IPS-NIHi7 (cell line): Measurements from ENCODE around the gene PRRC1.
A peak's percentile ranks its signal among the peaks of the same experiment; 100 is the strongest.
"Not testable (repeated sequence)": the region's sequence is repeated elsewhere in the genome, so short reads cannot be mapped to it uniquely, and the experiment has no call there.

Experiments used
- DNase-seq: peaks from one replicate; pipeline ENCODE4 v3.0.0; 2012; ENCODE audit warnings: mixed read lengths; ENCODE audit errors: extremely low spot score

The PRRC1 gene

DNA sequence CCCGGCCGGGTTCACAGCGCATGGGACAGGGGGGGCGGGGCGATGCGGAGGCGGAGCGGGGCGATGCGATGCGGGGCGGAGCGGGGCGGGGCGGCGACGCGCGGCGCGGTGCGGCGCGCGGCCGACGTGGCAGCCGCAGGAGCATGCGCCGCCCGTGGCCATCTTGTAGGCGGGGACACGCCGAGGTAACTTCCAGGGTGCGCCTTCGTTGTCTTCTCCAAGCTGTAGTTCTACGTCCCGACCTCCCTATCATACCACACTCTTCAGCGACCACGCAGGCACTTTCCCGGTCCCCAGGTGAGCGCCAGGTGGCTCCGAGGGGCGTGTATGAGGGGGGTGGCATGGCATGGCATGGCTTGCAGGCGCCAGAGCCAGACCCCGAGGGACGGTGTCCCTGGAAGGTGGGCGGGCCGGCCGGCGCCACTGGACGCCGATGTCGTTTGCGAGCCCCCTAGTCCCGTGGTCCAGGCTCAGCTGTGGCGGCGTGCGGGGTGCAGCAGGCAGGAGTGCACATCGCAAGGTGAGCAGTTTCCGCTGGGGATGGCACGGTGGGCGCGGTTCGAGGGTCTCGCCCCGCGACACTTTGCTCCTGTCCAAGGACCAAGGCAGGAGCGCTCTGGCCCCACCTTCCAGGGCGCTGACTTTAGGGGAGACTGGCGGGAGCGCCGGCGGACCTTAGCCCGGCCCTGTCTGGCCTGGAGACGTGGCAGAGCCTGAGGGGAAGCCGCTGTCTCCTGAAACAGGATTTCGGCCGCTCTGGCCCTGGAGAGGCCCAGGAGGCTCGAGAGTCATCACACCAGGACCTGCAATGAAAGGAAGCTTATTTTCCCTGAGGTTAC lies at the start of gene PRRC1:
Gene PRRC1 (plus strand): TSS at position 161 of the 839 bp plus-strand sequence. CDS start 5,840 bp downstream, outside the sequence.
- DNase-seq: peak; percentile 91

DNA sequence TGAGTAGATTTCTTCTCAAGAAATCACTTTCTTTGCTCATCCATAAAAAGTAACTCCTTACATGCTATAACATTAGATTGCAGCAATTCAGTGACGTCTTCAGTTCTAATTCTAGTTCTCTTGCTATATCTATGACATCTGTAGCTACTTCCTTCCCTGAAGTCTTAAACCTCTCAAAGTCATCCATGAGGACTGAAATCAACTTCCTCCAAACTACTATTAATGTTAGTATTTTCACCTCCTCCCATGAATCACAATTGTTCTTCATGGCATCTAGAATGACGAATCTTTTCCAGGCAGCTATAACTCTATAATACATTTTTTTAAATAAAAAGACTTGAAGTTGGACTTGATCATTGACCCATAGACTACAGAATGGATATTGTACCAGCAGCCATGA lies 46.2 kb upstream of the PRRC1 start:
- DNase-seq: no peak

DNA sequence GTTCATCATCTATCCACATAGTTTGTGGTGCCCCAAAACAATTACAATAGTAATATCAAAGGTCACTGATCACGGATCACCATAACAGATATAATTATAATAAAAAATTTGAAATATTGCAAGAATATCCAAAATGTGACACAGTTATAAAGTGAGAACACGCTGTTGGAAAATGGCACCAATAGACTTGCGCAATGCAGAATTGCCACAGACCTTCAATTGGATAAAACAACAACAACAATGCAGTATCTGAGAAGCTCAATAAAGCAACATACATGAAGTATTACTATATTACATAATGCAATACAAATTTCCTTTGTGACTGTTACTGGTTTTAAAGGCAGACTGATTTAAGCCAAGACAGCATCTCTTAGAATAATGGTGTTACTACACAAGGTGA lies 44.7 kb upstream of the PRRC1 start:
- no peak for DNase-seq

DNA sequence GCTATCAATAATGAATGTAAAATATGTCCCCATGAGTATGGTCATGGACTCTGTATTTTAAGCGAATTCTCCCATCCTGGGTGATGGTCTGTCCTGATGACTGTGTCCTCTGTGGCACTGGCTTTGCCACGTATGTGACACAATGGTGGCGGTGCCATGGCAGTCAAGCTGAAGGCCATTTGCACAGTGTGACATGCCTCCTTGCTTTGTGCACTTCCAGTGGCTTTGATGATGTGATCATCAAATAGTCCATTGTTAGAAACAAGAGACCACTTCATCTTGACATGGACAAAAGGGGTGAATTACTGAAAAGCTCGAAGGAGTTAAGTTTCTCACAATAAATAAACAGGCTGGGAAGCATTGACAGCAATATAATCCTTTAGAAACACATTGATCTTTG lies 31.0 kb upstream of the PRRC1 start:
- no peak for DNase-seq

DNA sequence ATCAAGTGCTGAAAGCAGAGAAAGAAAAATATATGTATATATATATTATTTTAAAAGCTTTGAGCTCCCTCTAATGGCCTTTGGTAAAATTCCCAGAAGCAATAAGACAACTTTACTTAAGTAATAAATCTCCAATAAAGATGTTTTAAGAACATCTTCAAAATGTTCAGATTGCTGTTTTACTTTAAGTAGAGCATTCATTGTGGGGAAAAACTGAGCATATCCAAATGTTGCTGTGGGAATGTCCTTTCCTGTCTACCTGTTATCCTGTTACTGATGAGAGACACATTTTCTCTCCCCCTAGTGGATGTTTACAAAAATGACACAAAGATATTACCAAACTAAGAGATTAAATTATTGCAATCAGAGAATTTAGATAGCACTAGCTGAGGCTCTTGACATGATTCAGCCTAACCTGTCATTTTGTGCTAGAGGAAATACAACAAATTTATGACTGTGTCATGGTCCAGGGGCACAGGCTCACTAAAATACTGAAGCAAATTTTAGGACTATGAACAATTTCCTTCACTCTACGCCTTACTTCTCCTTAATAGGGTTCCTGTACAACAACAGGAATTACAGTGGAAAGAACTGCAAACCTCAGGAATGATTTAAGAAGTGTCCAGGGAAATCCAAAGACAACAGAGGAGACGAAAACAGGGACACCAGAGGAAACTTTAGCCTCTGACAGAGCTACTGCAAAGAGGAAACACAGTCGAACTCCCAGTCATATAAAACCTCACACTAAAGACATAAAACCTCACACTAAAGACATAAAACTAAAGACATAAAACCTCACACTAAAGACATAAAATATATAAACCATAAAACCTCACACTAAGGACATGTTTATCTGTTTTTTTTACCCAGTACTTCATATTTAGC lies 24.3 kb upstream of the PRRC1 start:
- peak; percentile 21 for DNase-seq

DNA sequence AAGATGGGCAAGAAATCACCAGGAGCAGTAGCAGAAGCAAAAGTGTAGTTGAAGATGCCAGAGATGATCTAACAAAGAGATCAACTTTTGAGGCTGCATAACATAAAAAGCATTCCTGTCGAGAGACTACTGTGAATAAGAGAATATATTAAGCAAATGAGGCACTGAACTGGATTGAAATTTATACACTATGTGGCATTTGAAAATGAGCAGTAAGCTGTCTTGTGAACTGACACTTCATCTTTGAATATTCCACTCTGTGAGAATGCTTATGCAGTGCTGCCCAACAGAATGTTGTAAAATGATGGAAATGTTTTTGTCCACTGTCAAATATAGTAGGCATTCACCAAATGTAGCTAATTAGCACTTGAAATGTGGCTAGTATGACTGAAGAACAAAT lies 18.9 kb upstream of the PRRC1 start:
- no peak for DNase-seq

DNA sequence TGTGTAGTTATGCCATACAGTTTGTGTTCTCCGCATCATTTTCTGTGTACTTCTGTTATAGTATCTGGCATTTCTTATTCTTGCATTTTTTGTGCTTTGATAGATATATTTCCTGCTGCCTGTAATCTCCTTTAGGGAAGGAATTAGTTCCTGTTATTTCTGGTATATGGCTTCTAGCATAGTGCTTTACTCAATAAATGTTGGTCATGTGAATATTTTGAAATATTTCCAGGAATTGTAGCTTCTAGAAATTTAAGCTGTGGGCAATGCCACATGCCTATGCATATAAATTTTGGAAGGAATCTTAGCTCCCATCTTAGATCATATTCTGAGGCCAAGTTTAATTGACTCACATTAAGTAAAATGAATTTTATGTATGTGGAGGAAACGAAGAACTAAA lies 11.5 kb upstream of the PRRC1 start:
- no peak for DNase-seq

DNA sequence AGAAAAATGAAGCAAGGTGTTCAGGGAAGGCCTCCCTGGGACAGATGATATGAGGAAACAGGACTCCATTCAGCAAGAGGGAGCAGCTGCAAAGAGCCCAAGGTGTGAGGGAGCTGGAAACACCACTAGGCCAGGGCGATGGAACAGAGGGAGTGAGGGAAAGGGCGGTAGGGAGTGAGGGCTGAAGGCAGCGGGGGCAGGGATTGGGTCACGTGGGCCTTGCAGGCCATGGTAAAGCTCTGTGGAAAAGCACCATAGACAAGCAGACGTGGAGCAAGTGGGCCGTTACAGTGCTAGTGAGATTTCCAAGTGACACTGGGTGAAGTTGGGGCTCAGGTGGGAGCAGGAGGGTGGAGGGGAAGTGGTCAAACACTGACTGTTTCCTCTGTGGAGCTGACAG lies 10.8 kb upstream of the PRRC1 start:
- peak; percentile 23 for DNase-seq

DNA sequence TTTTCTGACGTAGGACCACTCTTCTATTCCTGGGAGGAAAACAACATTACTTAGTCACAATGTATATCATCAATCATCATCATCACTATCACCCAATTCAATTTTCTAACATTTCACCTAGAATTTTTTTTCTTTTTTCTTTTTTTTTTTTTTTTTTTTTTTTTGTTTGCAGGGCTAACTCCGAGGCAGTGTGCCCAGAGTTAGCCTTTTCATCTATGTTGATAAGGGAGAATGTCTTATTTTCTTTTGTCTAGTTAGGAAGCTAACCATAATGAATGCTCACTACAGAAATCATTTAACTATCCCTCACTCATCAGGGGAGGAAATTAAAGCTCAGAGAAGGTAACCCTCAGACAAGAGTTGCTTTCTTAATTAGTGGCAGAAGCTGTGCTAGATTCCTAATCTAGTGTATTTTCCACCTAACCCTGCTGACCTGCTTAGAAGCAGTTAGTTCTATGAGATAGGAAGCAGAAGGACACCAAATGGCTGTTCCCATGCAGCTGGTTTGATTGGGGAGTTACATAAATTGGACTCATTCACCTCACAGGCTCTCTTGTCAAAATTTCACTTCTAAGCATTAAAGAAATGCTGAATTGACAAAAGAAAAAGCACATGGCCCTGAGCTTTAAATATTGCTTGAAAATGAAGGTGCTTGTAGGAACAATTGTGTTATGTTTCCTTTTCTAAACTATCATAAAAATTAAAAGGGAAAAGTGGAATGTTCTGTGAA lies 8.6 kb upstream of the PRRC1 start:
- DNase-seq: no peak

DNA sequence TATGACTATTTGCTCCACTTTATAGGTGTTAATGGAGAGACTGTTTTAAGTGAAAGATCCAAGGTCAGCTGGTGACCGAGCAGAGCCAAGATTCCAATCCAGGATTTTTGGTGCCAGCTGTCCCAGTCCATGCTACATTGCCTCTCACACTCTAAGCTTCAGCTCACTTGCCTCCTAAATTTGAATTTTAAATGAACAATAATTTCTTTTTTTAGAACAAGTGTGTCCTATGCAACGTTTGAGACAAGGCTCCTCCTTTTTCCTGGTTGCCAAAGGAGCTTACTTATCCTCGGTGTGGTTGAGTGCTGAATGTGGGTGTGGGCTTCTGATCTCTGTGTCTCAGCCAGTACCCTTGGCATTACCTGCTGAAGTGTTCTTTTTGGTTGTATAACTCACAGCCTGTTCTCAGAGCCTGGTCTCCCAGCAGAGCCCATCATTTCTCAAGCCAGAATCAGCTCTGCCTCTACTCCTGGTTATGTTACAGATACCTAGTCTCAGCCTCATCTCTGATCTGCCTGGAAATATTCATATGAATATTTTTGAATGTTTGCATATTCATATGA lies 4.0 kb upstream of the PRRC1 start:
- DNase-seq: no peak

DNA sequence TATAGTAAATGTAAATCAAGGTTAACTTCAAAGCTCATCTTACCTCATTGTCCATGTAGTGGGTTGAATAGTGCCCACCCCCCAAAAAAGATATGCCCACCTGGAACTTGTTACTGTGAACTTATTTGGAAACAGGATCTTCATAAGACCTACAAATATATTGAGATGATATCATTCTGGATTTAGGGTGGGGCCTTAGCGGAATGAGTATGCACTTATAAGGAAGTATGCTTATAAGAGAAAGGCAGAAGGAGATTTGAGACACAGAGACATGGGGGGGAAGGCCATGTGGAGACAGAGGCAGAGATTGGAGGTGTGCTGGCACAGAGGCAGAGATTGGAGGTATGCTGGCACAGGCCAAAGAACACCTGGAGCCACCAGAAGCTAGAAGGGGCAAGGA lies 2.6 kb upstream of the PRRC1 start:
- no peak for DNase-seq

DNA sequence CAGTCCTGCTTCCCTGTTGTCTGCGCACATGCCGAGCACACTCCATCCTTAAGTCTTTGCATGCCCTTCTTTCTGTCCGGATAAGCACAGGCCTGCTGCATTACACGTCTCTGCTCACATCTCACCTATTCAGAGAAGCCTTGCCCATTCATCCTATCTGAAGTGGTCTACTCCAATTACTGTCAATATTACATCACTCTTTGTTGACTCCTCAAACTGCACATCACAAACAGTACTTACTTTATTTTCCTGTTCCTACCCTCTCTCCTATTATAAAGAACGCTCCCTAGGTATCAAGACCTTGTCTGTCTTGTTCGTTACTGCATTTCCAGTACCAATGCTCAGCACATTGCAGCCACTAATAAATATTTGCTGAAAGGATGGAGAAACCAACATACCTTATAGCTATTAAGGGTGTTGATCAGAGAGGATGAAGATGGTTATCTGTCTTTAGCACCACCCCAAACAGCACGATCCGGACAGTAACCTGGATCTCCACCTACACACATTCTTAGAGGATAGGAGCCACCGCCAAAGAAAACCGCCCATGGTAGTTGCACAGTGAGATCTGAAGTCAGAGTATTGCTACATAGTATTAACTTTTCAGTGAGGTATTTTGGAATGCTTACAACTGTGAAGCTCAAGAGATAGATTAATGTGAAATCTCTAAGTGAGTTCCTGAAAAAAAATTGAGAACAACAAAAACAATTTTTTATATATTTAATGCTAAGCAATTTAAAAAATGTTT lies 1.6 kb upstream of the PRRC1 start:
- no peak for DNase-seq

DNA sequence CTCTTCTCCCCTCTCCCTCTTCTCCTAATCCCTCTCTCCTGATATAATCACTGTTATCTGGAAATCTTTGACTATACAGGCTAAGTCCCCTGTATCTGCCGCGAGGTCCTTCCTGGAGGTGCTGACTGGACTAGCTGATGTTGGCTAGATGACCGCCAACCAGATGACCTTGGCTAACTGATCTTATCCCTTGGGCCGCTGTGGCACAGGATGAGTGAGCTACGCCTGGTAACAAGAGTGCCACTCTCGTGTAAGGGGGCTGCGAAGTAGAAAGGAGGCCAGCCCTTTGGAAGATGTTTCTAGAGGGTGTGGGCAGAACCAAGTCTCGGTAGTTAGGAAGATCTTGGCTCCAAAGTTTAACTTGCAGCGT lies 345 bp upstream of the PRRC1 start:
- DNase-seq: no peak

DNA sequence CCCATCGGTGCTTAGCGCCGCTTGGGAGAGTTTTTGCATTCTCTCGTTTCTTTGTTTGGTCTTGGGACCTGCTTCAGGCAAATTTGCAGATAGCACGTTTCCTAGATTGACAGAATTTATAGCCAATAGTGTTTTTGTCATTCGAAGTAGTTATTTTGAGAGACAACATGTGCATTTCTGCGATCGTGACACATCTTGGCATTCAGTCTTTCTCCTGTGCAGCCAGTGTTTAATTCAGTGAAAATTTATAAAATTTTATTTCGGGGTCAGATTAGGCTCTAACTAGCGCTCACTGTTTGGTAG lies 830 bp downstream of the PRRC1 start:
- DNase-seq: no peak

DNA sequence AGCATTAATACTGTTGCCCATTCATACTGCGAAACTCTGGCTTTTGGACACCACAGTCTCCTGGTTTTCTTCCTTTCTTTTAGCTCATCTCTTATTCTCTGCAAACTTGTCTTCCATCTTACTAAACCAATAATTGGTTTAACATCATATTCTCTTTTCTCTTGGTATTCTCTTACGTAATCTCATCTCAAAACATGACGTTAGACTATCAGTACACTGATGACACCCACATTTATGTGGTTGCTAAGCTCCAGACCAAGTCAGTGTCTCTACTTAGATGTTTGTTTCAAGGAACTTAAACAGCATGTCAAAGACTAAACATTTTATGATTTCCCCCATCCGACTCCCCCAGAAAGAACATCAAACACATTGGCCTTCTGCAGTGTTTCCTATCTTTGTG lies 2.1 kb downstream of the PRRC1 start:
- no peak for DNase-seq

DNA sequence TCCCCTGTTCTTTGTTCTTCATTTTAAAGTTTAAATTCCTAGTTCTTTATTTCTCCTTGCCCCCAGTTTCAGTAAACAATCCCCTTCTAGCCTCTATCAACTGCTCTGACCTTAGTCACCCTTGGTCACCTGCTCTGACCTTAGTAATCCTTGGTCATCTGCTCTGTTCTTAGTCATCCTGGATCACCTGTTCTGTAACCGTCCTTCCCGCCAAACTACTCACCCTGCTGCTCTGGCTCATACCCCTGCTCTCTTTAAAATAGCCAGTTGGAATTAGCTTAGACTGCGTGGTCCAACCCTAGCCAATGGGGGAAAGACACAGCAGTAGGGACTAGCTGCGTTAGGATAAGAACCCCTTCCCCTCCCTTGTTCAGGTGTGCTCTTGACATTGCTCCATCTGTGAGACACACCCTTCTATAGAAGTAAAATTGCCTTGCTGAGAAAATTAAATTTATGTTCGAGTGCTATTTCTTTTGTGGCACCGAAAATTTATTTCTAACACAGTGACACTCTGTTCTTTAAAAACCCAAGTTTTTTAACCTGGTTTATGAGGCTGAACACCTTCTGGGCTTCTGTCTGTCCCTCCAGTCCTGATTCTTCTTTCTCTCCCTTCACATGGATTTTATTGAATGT lies 3.8 kb downstream of the PRRC1 start:
- DNase-seq: no peak

DNA sequence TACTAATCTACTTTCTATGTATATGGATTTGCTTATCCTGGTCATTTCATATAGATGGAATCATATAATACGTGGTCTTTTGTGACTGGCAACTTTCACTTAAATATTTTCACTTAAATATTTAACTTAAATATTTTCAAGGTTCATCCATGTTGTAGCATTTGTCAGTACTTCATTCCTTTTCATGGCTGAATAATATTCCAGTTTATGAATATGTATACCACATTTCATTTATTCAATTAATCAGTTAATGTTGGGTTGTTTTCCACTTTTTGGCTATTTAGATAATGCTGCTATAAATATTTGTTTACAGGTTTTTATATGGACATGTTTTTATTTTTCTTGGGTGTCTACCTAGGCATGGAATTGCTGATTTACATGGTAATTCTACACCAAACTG lies 7.7 kb downstream of the PRRC1 start:
- no peak for DNase-seq

DNA sequence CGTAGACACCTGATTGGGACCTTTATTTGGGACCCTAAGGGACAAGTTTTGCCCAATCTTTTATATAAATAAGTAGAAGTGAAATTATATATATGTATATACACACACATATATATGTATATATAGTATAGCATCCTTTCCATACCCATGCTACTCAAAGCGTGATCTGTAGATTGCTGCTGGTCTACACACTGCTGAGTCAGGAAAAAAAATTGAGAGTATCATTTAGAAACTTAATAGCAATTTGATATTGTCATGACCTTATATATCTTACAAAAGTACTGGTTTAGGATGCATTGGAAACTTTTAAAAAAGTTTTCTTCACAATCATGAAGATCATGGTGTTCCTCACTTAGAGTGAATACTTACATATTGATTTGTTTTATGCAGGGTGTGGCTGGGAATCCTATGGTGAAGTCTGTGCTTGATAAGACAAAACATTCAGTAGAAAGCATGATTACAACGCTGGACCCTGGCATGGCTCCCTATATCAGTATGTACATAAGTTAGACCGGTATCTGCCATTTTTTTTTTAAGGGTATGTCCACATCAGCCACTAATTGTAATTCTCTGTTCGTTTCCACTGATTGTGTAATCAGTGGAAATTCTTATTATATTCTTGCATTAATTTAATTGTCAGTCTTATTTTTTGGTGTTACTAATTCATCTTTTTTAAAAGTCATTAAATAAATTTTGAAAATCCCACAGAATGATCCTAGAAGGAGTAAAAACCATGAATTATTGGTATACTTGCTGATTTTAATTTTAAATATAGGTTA lies 12.7 kb downstream of the PRRC1 start:
- no peak for DNase-seq

DNA sequence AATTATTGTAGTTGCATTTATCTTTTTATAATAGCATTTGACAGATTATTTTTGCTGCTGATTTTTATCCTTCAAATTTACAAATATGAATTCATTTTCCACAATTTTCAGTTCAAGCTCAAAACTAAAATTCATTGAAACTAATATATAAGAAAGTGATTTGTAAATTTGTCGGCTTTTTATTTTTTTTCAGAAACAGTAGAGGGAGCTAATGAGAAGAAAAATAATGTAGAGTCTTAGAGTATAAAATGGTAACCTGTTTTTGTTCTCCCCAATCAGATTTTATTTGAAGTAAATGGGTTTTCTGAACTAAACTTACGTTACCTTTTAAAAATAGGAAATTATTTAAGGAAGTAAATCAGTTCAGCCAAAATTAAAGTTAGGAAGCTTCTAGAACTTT lies 19.2 kb downstream of the PRRC1 start:
- no peak for DNase-seq

DNA sequence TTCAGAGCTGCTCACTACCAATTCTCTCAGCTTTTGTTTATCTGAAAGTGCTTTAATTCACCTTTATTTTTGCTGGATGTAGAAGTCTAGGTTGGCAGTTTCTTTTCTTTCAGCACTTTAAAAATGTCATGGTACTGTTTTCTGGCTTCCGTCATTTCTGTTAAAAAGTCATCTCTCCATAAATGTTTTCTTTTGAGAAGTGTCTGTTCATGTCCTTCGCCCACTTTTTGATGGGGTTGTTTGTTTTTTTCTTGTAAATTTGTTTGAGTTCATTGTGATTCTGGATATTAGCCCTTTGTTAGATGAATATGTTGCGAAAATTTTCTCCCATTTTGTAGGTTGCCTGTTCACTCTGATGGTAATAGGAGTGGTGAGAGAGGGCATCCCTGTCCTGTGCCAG lies 23.1 kb downstream of the PRRC1 start:
- not testable (repeated sequence) for DNase-seq
